ES-I3 (cell line): ENCODE data around the gene ARHGAP15.

Source experiments
- H3K36me3 ChIP-seq: 2 replicates; pipeline ENCODE4 v1.6.1; 2013; ENCODE audit warnings: mild to moderate bottlenecking, low read length, control low read depth, moderate library complexity; ENCODE audit not compliant: insufficient read depth
- H3K4me1 ChIP-seq: 2 replicates; pipeline ENCODE4 v1.6.1; 2013; ENCODE audit warnings: mild to moderate bottlenecking, control low read depth, low read length; ENCODE audit not compliant: insufficient read depth
- H3K9ac ChIP-seq: 2 replicates; pipeline ENCODE4 v1.6.1; 2013; ENCODE audit warnings: low read depth, mild to moderate bottlenecking, low read length, moderate library complexity
- H3K9me3 ChIP-seq: 2 replicates; pipeline ENCODE4 v1.6.1; 2013; ENCODE audit warnings: mild to moderate bottlenecking, low read length, moderate library complexity; ENCODE audit not compliant: control insufficient read depth, insufficient read depth

ARHGAP15 gene

DNA sequence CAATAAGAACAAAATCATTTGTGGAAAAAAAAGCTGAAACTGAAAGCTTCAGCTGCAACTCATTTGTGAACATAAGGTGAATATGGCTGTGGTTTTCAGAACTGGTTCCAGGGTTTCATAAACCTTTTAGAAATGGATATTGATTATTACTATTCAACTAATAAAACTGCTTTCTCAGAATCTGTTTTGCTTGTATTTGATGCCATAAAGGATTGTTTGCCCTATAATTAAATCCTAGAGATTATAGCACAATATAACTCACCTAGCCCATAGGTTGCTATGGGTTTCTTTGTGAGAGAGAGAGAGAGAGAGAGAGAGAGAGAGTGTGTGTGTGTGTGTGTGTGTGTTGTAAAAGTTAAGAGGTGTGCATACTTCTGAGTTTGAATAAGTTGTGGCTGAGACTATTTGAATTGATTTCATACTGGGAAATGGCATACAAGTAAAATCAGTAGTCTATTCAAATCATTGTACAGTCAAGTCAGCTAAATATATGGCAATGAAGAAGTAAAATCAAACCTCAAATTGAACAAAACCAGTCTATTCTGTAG is 339.2 kb downstream of the ARHGAP15 start:
- Histone ChIP-seq H3K36me3 (no peaks in the 10 kb centered on the region), H3K4me1 (no peaks in the 10 kb centered on the region), H3K9ac (no peak overlapping the region), H3K9me3 (no peaks in the 10 kb centered on the region)

DNA sequence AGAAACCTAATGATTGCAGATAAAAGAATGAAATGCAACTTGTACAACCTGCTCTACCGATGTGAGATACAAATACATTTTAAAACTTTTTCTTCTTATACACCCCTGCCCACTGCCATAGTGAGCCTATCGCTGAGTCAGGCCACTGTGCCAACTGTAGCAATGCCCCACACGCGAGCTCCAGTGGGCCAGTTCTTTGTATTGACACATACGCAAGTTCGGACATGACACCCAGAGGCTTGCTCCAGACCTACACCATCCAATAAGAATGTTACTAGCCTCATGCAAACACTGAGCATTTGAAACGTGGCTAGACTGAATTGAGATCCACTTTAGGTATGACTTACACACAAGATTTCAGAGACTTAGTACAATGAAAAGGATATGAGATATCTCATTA is 340.1 kb downstream of the ARHGAP15 start:
- H3K4me1 ChIP-seq = no peaks in the 10 kb centered on the region
- no peaks in the 10 kb centered on the region for H3K36me3 ChIP-seq
- no peak overlapping the region for H3K9ac ChIP-seq
- no peaks in the 10 kb centered on the region for H3K9me3 ChIP-seq

DNA sequence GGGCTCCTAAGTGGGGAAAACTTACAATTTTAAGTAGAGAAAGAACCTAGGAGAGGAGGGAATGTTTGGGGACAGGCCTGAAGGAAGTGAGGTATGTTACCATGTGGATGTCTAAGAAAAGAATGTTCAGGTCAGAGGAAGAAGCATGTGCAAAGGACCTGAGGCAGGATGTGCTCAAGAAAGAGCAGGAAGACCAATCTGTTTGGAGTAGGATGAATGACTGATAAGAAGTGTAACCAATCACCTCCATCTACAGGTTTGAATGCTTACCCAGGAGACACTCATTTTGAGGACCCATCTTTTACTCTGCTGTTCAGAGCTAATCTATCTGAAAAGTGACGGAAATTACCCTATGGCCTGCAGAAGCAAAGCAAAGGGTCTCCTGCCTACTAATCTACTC is 342.3 kb downstream of the ARHGAP15 start:
- H3K9ac ChIP-seq = no peak overlapping the region
- no peaks in the 10 kb centered on the region for H3K4me1 ChIP-seq
- H3K9me3 ChIP-seq = no peaks in the 10 kb centered on the region
- no peaks in the 10 kb centered on the region for H3K36me3 ChIP-seq

DNA sequence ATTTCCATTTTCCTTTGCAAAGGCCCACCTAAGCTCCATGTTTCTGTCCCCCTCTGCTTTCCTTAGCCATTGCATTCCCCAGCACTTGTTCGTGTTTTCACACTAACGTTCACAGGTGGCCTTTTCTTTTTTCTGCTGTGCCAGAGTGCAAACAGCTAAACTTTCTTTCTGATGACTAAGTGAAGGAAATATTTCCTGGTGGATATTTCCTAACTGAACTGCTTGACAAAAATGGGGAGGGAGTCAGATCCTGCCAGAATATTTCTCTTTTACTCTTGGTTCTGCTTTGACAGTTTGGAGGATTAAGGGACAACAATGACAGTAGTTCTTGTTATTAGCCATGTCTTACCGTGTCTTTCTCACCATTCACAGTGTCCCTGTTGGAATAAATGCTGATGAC is 344.0 kb downstream of the ARHGAP15 start:
- Histone ChIP-seq H3K4me1 (no peaks in the 10 kb centered on the region), H3K9ac (no peak overlapping the region), H3K36me3 (no peaks in the 10 kb centered on the region), H3K9me3 (no peaks in the 10 kb centered on the region)

DNA sequence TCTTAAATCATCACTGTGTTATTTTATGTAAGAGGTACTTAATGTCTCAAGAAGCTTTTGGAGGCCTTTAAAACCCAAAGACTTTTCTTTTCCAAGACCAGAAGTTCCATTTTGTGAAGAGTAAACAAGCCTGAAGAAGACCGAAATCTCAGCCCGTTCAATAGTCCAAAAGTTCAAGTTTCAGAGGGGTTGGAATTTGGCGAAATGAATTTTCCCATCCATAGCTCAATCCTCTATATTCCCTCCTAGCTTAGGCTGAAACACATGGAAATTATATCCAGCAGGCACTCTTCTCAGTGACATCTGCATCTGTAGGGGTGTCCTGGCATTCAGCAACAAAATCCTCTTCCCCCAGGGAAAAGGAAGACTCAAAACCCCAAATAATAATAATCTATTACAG is 344.6 kb downstream of the ARHGAP15 start:
- H3K9me3 ChIP-seq = no peaks in the 10 kb centered on the region
- H3K4me1 ChIP-seq = no peaks in the 10 kb centered on the region
- no peaks in the 10 kb centered on the region for H3K36me3 ChIP-seq
- H3K9ac ChIP-seq = no peak overlapping the region

DNA sequence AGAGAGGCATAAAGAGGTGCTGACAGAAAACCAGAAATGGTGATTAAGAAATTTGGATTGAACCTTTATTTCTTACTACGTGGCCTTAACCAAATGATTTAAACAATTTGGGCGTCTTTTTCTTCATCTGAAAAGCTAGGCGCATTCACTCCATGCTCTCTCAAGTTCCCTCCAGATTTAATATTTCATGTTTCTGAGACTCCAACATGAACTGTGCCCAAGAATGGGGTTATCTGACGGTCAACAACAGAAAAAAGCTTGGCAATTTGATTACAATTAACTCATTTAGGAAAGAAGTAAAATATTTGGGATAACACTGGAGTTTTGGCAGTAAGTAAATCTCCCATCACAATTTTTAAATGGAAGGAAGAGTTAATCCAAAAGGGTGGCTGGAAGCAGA is 345.4 kb downstream of the ARHGAP15 start:
- Histone ChIP-seq H3K36me3 (no peaks in the 10 kb centered on the region), H3K4me1 (no peaks in the 10 kb centered on the region), H3K9me3 (no peaks in the 10 kb centered on the region), H3K9ac (no peak overlapping the region)

DNA sequence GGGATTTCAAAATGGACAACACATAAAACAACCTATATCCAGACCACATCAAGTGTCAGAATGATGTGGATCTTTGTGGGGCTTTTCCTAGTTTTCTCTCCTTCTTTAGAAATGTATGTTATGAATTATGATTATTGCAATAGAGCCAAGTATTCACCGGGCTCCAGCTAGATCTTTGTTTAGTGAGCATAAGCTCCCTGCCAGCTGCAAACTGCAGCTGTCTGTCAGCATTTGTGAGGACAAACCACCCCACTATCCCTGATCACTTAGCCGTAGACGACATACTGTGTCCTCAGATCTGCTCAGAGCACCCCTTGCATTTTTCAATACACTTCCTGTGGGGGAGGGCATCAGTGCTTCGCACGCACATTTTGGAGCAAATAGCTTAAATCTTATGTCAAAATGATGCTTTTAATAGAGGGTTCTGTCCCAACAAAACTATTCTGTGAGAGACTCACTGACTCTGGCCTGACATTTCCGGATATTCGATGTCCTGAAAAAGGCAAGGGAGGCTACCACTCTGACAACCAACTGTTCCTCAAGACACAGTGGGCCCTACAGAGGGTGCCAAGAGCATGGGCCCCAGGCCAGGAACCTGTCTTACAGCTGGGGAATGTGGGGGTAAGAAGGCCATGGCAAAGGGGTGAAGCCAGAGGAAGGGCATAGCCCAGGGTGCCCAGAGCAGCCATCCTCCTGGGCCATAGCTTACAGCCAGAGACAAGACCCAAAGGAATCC is 346.0 kb downstream of the ARHGAP15 start:
- Histone ChIP-seq H3K36me3 (no peaks in the 10 kb centered on the region), H3K9me3 (no peaks in the 10 kb centered on the region), H3K4me1 (no peaks in the 10 kb centered on the region), H3K9ac (no peak overlapping the region)

DNA sequence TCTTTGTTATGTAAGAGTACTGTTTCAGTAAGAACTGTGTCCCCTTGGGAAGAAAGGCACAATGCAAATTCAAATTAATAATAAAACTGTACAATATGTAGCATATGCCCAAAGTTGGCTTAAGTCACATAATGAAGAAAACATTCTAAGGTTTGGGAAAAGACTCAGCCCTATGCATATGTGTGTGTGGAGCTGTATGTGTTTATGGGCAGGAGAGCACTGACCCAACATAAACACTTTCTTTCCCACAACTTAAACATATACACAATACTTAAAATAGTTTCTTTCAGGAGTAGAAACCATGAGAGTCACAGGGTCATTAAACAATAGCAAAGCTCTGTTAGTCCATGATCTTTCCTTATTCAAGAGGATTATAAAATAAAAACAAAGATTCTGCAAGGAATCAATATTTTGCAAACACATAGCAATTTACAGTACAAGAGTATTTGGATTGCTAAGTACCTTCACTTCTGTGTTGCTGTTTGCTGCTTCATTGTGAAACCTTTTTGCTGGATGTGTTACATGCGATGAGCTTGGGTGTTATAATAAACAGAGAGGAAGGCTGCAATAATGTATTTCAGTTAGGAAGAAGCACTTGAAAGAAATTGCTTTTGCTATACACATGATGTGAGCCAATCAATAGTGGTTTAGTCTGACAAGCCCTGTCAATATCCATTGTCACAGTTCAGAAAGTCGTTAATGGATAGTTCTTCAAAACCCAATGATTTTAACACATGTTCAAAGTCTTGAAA is 347.3 kb downstream of the ARHGAP15 start:
- no peaks in the 10 kb centered on the region for H3K9me3 ChIP-seq
- H3K4me1 ChIP-seq = peaks cover 7% of the 10 kb centered on the region; the same call in 1 of the 2 replicates
- H3K36me3 ChIP-seq = no peaks in the 10 kb centered on the region
- H3K9ac ChIP-seq = no peak overlapping the region

DNA sequence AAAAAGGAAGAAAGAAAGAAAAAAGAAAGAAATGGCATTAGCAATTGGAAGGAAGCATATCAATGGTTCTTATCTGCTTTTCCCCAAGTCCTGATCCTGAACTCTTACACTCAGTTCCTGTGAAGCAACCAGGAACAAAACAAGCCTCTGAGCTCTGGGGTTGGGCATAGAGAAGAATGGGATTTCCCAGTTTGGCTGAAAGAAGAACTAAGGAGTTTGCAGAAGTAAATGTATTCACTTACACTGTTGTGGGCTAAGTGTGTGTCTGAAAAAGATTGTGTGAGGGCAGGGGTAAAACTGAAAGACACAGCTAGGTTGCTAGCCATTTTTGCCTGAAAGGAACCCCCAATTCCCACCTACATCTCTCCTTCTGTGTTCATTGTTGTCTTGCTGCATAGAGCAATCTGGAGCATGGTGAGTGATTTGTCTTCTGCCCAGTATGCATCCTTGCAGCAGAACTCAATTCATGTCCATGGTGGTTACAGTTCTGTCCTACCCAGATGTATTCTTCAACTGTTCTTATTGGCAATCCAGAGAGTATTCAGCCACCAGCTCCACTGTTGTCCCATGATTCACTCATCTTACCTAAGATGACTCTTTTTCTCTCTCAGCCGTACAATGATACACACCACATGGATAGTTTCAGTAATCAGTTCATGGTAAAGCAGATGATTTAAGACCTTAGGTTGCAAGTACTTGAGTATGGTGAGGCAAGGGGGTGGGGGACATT is 348.7 kb downstream of the ARHGAP15 start:
- H3K9ac ChIP-seq = no peak overlapping the region
- H3K36me3 ChIP-seq = no peaks in the 10 kb centered on the region
- H3K4me1 ChIP-seq = peaks cover 12% of the 10 kb centered on the region; the same call in 1 of the 2 replicates
- no peaks in the 10 kb centered on the region for H3K9me3 ChIP-seq

DNA sequence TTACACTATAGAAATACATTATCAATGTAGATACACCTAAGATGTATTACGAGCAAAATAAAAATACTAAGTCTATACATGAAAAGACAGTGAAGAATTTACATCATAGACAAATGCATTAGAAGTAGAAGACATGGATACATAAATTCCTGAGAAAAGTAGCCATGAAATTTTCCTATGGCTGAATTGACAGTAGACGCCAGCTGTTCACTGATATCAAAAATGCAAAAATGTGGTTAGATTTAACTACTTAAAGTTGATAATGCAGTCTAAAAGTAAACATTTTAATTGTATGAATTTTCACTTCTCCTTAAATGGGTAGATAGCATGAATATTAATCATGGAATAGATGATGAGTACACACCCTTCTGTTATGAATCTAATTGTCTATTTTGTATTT is 350.9 kb downstream of the ARHGAP15 start:
- Histone ChIP-seq H3K36me3 (no peaks in the 10 kb centered on the region), H3K4me1 (peaks cover 12% of the 10 kb centered on the region; the same call in 1 of the 2 replicates), H3K9ac (no peak overlapping the region), H3K9me3 (no peaks in the 10 kb centered on the region)

DNA sequence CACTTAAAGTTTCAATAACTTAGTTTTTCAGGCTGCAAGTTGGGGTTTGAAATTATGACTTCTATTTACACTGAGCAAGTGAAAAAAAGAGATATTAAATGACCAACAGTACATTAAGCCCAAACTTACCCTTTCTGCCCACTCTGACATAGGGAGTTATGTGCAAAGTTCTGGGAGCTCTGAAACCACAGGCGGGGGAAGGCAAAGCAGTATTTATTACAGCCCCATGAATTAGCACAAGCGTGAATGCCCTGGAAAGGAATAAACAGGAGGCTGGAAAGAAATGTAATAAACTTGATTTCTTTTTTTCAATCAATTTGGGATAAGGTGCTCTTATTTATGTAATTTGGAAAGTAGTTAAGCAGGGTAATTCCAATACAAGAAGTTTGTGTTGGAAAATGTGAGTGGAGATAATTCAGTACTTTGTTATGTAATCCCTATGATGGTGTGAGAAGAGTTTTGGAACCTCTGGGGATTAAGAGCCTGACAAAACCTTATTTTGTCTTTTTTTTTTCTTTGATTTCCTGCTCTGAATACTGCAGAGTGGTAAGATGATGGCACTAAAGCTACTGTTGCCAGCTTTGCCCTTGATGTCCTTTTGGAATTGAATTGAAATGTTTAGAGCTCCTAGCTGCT is 351.5 kb downstream of the ARHGAP15 start:
- Histone ChIP-seq H3K9me3 (no peaks in the 10 kb centered on the region), H3K4me1 (peaks cover 12% of the 10 kb centered on the region; the same call in 1 of the 2 replicates), H3K9ac (no peak overlapping the region), H3K36me3 (no peaks in the 10 kb centered on the region)

DNA sequence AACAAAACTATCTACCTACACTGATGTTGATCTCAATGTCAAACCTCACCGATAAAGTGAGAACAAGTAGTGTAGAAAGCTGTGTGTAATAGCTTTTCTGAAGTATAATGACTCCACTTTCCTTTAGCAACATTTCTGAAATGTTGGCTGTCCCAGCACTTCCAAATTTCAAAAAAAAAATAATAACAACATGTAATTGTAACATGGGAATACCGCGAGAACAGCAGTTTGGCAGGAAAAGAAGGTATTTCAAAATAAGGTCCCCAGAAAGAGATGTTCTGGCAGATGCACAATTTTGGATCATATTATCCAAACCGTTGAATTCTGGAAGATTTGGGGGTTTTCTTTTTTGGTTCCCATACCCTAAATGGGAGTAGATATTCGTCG is 352.0 kb downstream of the ARHGAP15 start:
- Histone ChIP-seq H3K4me1 (peaks cover 12% of the 10 kb centered on the region; the same call in 1 of the 2 replicates), H3K9ac (no peak overlapping the region), H3K36me3 (no peaks in the 10 kb centered on the region), H3K9me3 (no peaks in the 10 kb centered on the region)

DNA sequence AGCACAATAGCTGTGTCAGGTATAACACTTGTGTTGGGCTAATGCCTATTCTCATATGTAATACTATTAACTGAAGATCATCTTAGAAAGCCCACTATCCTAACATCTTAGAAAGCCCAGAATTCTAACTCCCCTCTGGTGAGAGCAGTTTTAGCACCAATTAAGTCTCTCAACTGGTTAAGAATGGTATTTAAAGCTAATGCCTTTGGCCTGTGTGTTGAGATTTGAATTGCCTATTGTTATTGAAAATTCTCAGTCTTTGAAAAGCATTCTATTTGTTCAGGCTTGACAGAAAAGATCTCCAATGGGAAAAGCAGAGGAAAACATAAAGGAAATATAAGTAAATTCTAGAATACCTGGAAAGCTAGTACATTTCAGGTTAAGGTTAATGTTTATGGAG is 352.5 kb downstream of the ARHGAP15 start:
- H3K9me3 ChIP-seq = no peaks in the 10 kb centered on the region
- H3K36me3 ChIP-seq = no peaks in the 10 kb centered on the region
- peaks cover 12% of the 10 kb centered on the region; the same call in 1 of the 2 replicates for H3K4me1 ChIP-seq
- no peak overlapping the region for H3K9ac ChIP-seq

DNA sequence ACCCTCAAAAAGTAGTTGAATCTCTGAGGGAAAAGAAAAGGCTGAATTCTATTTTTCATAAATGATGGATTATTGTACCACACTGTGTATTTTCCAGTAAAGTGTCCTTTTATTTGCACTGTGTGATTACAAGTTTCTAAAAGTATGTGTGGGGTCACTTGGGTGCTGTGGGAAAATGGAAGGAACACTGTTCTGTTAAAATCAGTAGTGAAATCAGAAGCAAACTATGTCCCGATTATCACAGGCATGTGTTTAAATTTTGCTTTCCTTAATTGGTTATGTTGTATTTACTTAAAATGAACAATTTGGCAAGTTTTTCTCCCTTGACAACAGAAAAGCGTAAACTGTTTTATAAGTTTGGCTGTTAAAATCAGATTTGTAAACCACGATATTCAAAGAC is 353.1 kb downstream of the ARHGAP15 start:
- Histone ChIP-seq H3K36me3 (no peaks in the 10 kb centered on the region), H3K9ac (no peak overlapping the region), H3K4me1 (peaks cover 12% of the 10 kb centered on the region; the same call in 1 of the 2 replicates), H3K9me3 (no peaks in the 10 kb centered on the region)
